Testis (tissue), 3 donors: ENCODE measurements around the gene SCAPER. TPM values are rescaled to one million over a fixed set of nuclear protein-coding genes. Genes with fewer than 3 reads are reported as not detected.

Source experiments
- DNase-seq: peaks from one replicate; pipeline ENCODE4 v3.0.0-alpha.2; 2019
- H3K27ac ChIP-seq, 2 donors: fragments of 200-600 bp; sonication (generic); one replicate each; pipeline ENCODE4 v1.5.1; 2019
- H3K27me3 ChIP-seq: fragments of 200-600 bp; sonication (generic); one replicate; pipeline ENCODE4 v1.5.1; 2019
- H3K36me3 ChIP-seq: fragments of 200-600 bp; sonication (generic); one replicate; pipeline ENCODE4 v1.5.1; 2017; ENCODE audit warnings: low read depth; ENCODE audit errors: missing control alignments
- H3K4me1 ChIP-seq: fragments of 200-600 bp; sonication (generic); one replicate; pipeline ENCODE4 v1.5.1; 2019
- H3K4me3 ChIP-seq, 2 donors: fragments of 200-600 bp; sonication (generic); one replicate each; pipeline ENCODE4 v1.5.1; 2017 to 2019
- H3K9me3 ChIP-seq: fragments of 200-600 bp; sonication (generic); one replicate; pipeline ENCODE4 v1.5.1; 2017
- CTCF ChIP-seq, 3 experiments: fragments of 450-650 bp in 2 of 3; fragments of 200-600 bp in 1 of 3; sonication (generic) in 1 of 3; IDR thresholded peaks; one replicate each; pipeline ENCODE4 v1.5.1; 2016 to 2019; ENCODE audit warnings: antibody characterized with exemption in 3 of 3, mild to moderate bottlenecking in 2 of 3, moderate library complexity in 1 of 3
- POLR2A ChIP-seq: fragments of 450-650 bp; IDR thresholded peaks from one replicate; pipeline ENCODE4 v1.6.1; 2017; ENCODE audit warnings: antibody characterized with exemption, mild to moderate bottlenecking, moderate library complexity
- WGBS, 2 donors: methylation state at CpG; one replicate each; pipeline ENCODE4 v1.1.5; 2018; 5-methylcytosine and 5-hydroxymethylcytosine counted together
- intact Hi-C: fragments of 100-400 bp; cut with DNase I; formaldehyde crosslinking; loops from one replicate; pipeline ENCODE4 v1.15.1; 2023; ENCODE audit warnings: low total_unique reads
- polyA plus RNA-seq: library from polyadenylated mRNA; stranded (reverse); fragments of 350-450 nt; fragmentation: Illumina TruSeq; extraction: RNeasy Lipid Tissue Mini Kit (QIAGEN cat#74804); gene quantifications from one replicate; pipeline ENCODE4 v1.2.3, GENCODE V29; 2014; ENCODE audit warnings: low read depth, low replicate concordance; ENCODE audit not compliant: insufficient read depth
- total RNA-seq, 2 donors: library from RNA; depleted of rRNA; stranded (reverse); fragments of >200 nt; gene quantifications; one replicate each; pipeline ENCODE4 v1.2.3, GENCODE V29; 2016

SCAPER gene
- total and polyA plus RNA-seq, 3 donors from 2014 or later = 43.7 to 60.7 (median 54.8) TPM

- no peak for DNase-seq
- Histone ChIP-seq H3K4me3 (no peak overlapping the region), H3K27me3 (no peaks in the 10 kb centered on the region), H3K27ac (no peak overlapping the region), H3K9me3 (no peaks in the 10 kb centered on the region), H3K36me3 (no peaks in the 10 kb centered on the region), H3K4me1 (no peaks in the 10 kb centered on the region)
- WGBS, 2 donors = 89 to 90% methylated on average over 8 of the region's 8 CpGs
- intact Hi-C loops = no loop called here
- TF ChIP-seq POLR2A = no peak
- no peak for TF ChIP-seq CTCF (IDR thresholded peaks at IDR 0.05)
Measured at GRCh38 chr15:76327191-76328105, 577.7 kb downstream of the SCAPER start.

- 71 to 72% methylated on average over 2 of the region's 2 CpGs for WGBS, 2 donors
- Histone ChIP-seq H3K27me3 (no peaks in the 10 kb centered on the region), H3K9me3 (no peaks in the 10 kb centered on the region), H3K36me3 (no peaks in the 10 kb centered on the region), H3K4me3 (no peak overlapping the region), H3K4me1 (no peaks in the 10 kb centered on the region), H3K27ac (no peak overlapping the region)
- DNase-seq = no peak
- TF ChIP-seq POLR2A (no peak), CTCF (IDR thresholded peaks at IDR 0.05) (no peak)
- intact Hi-C loops = no loop called here
Measured at GRCh38 chr15:76325704-76326103, 579.4 kb downstream of the SCAPER start.

- Histone ChIP-seq H3K27ac (no peak overlapping the region), H3K4me3 (no peak overlapping the region), H3K36me3 (no peaks in the 10 kb centered on the region), H3K27me3 (no peaks in the 10 kb centered on the region), H3K4me1 (no peaks in the 10 kb centered on the region), H3K9me3 (no peaks in the 10 kb centered on the region)
- DNase-seq = no peak
- intact Hi-C loops = no loop called here
- WGBS, 2 donors = 49 to 59% methylated on average over 3 of the region's 3 CpGs
- TF ChIP-seq POLR2A (no peak), CTCF (IDR thresholded peaks at IDR 0.05) (no peak)
Measured at GRCh38 chr15:76324066-76324465, 581.1 kb downstream of the SCAPER start.

- TF ChIP-seq POLR2A = no peak
- no peak for TF ChIP-seq CTCF (IDR thresholded peaks at IDR 0.05)
- intact Hi-C loops = no loop called here
- H3K36me3 ChIP-seq = no peaks in the 10 kb centered on the region
- H3K4me1 ChIP-seq = no peaks in the 10 kb centered on the region
- no peaks in the 10 kb centered on the region for H3K9me3 ChIP-seq
- WGBS, 2 donors = 70 to 74% methylated on average over 5 of the region's 5 CpGs
- H3K4me3 ChIP-seq = no peak overlapping the region
- H3K27me3 ChIP-seq = no peaks in the 10 kb centered on the region
- no peak overlapping the region for H3K27ac ChIP-seq
- DNase-seq = no peak
Measured at GRCh38 chr15:76321602-76322001, 583.5 kb downstream of the SCAPER start.

- intact Hi-C loops = no loop called here
- 71 to 73% methylated on average over 9 to 10 of the region's 10 CpGs for WGBS, 2 donors
- H3K27ac ChIP-seq = no peak overlapping the region
- no peaks in the 10 kb centered on the region for H3K27me3 ChIP-seq
- no peaks in the 10 kb centered on the region for H3K9me3 ChIP-seq
- no peak overlapping the region for H3K4me3 ChIP-seq
- no peaks in the 10 kb centered on the region for H3K36me3 ChIP-seq
- TF ChIP-seq POLR2A (no peak), CTCF (IDR thresholded peaks at IDR 0.05) (no peak)
- no peak for DNase-seq
- no peaks in the 10 kb centered on the region for H3K4me1 ChIP-seq
Measured at GRCh38 chr15:76321171-76321570, 584.0 kb downstream of the SCAPER start.
